ENCODE data around the gene AADACL2.

DNA sequence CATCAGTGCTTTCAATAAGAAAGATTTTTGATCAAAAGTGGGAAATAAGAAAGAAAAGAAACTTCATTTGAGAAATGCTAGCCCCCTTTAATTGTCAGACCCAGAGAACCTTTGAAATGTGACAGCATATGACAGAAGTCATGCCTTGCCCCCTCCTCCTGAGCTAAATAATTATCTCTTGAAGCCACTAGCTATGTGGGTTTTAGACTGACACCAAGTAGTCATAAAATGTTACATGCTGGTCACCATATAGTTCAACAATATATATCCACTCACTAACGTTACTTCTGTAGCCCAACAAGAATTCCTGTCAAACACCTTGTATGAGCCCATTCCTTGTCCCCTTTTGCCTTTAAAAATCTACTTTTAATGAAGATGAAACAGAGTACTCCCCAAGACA is 43.1 kb upstream of the AADACL2 start:
- TF ChIP-seq, protein P1, sequence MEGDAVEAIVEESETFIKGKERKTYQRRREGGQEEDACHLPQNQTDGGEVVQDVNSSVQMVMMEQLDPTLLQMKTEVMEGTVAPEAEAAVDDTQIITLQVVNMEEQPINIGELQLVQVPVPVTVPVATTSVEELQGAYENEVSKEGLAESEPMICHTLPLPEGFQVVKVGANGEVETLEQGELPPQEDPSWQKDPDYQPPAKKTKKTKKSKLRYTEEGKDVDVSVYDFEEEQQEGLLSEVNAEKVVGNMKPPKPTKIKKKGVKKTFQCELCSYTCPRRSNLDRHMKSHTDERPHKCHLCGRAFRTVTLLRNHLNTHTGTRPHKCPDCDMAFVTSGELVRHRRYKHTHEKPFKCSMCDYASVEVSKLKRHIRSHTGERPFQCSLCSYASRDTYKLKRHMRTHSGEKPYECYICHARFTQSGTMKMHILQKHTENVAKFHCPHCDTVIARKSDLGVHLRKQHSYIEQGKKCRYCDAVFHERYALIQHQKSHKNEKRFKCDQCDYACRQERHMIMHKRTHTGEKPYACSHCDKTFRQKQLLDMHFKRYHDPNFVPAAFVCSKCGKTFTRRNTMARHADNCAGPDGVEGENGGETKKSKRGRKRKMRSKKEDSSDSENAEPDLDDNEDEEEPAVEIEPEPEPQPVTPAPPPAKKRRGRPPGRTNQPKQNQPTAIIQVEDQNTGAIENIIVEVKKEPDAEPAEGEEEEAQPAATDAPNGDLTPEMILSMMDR (conservative IDR thresholded peaks at IDR 0.05 in 1 of 2, IDR thresholded peaks at IDR 0.05 in 1 of 2; ENCODE audit: extremely low read depth in 1 of 2, insufficient read depth in 1 of 2, low read depth in 1 of 2, low read length in 2 of 2): no peak
- no peak for TF ChIP-seq EZH2 (IDR thresholded peaks at IDR 0.05; ENCODE audit: borderline replicate concordance, low read length)
